Measurements from ENCODE around the gene DCAF17.

- no peak for TF ChIP-seq EP300 (IDR thresholded peaks at IDR 0.05)
- no peak for TF ChIP-seq CTCF (IDR thresholded peaks at IDR 0.05)
Observed at GRCh38 chr2:171447675-171448074, 13.6 kb downstream of the DCAF17 start.

All from sigmoid colon (tissue), 4 donors.